H9 (cell line): ENCODE results near the gene RCAN3. TPM values are rescaled to one million over a fixed set of nuclear protein-coding genes. Genes with fewer than 3 reads are reported as not detected.

Source experiments
- DNase-seq: peaks from one replicate; pipeline ENCODE4 v3.0.0-alpha.2; 2017
- H2AFZ ChIP-seq: one replicate; pipeline ENCODE4 v1.6.1; 2013; ENCODE audit warnings: mild to moderate bottlenecking, low read length, control low read depth, moderate library complexity
- H2AK5ac ChIP-seq: 2 replicates; pipeline ENCODE4 v1.6.1; 2013; ENCODE audit warnings: low read length, control low read depth, mixed read lengths; ENCODE audit not compliant: insufficient read length
- H2BK120ac ChIP-seq: one replicate; pipeline ENCODE4 v1.6.1; 2013; ENCODE audit warnings: low read depth, mild to moderate bottlenecking, low read length, control low read depth, inconsistent platforms; ENCODE audit not compliant: poor library complexity, severe bottlenecking
- H2BK12ac ChIP-seq: 2 replicates; pipeline ENCODE4 v1.6.1; 2013; ENCODE audit warnings: low read length, control low read depth, mixed read lengths, low read depth; ENCODE audit not compliant: insufficient read length
- H2BK15ac ChIP-seq: 2 replicates; pipeline ENCODE4 v1.6.1; 2013; ENCODE audit warnings: low read depth, low read length, control low read depth
- H2BK20ac ChIP-seq: one replicate; pipeline ENCODE4 v1.6.1; 2013; ENCODE audit warnings: low read depth, mild to moderate bottlenecking, low read length, control low read depth, inconsistent platforms; ENCODE audit not compliant: poor library complexity, severe bottlenecking
- H2BK5ac ChIP-seq: 2 replicates; pipeline ENCODE4 v1.6.1; 2013; ENCODE audit warnings: low read length, control low read depth, mixed read lengths; ENCODE audit not compliant: insufficient read length
- H3K14ac ChIP-seq: 2 replicates; pipeline ENCODE4 v1.6.1; 2013; ENCODE audit warnings: low read length, control low read depth; ENCODE audit not compliant: insufficient read depth
- H3K18ac ChIP-seq: 2 replicates; pipeline ENCODE4 v1.6.1; 2013; ENCODE audit warnings: low read depth, mild to moderate bottlenecking, mixed read lengths, low read length, control low read depth; ENCODE audit not compliant: insufficient read length
- H3K23ac ChIP-seq: 2 replicates; pipeline ENCODE4 v1.6.1; 2013; ENCODE audit warnings: low read length, control low read depth, mixed read lengths, low read depth; ENCODE audit not compliant: insufficient read length
- H3K23me2 ChIP-seq: 2 replicates; pipeline ENCODE4 v1.6.1; 2013; ENCODE audit warnings: low read depth, mild to moderate bottlenecking, mixed read lengths, low read length, control low read depth; ENCODE audit not compliant: insufficient read length, poor library complexity, severe bottlenecking
- H3K27ac ChIP-seq: 2 replicates; pipeline ENCODE4 v1.5.1; 2013; ENCODE audit warnings: low read length, control low read depth, mixed read lengths, low read depth; ENCODE audit not compliant: insufficient read length
- H3K27me3 ChIP-seq: 2 replicates; pipeline ENCODE4 v1.6.1; 2013; ENCODE audit warnings: low read length, control low read depth, inconsistent platforms; ENCODE audit not compliant: insufficient read depth
- H3K4ac ChIP-seq: 2 replicates; pipeline ENCODE4 v1.6.1; 2013; ENCODE audit warnings: low read depth, mild to moderate bottlenecking, control low read depth, inconsistent platforms, low read length, moderate library complexity
- H3K4me1 ChIP-seq: 2 replicates; pipeline ENCODE4 v1.6.1; 2013; ENCODE audit warnings: low read length, control low read depth, inconsistent platforms; ENCODE audit not compliant: insufficient read depth
- H3K4me2 ChIP-seq: 2 replicates; pipeline ENCODE4 v1.6.1; 2013; ENCODE audit warnings: low read length, control low read depth, mixed read lengths; ENCODE audit not compliant: insufficient read length, insufficient read depth
- H3K56ac ChIP-seq: 2 replicates; pipeline ENCODE4 v1.6.1; 2013; ENCODE audit warnings: low read depth, mild to moderate bottlenecking, mixed read lengths, low read length, control low read depth; ENCODE audit not compliant: insufficient read length
- H3K79me1 ChIP-seq: 2 replicates; pipeline ENCODE4 v1.6.1; 2013; ENCODE audit warnings: low read depth, mild to moderate bottlenecking, moderate library complexity, low read length, control low read depth, inconsistent platforms; ENCODE audit not compliant: insufficient read depth, poor library complexity, severe bottlenecking
- H3K79me2 ChIP-seq: 2 replicates; pipeline ENCODE4 v1.6.1; 2013; ENCODE audit warnings: low read length, control low read depth, inconsistent platforms; ENCODE audit not compliant: insufficient read depth
- H3K9ac ChIP-seq: 2 replicates; pipeline ENCODE4 v1.6.1; 2013; ENCODE audit warnings: low read length, control low read depth, mixed read lengths; ENCODE audit not compliant: insufficient read length; ENCODE audit errors: extremely low read depth
- H3K9me3 ChIP-seq: one replicate; pipeline ENCODE4 v1.6.1; 2013; ENCODE audit warnings: low read depth, low read length, inconsistent platforms; ENCODE audit not compliant: control insufficient read depth
- H3T11ph ChIP-seq: one replicate; pipeline ENCODE4 v1.6.1; 2013; ENCODE audit warnings: mild to moderate bottlenecking, low read length, control low read depth, inconsistent platforms
- H4K20me1 ChIP-seq: one replicate; pipeline ENCODE4 v1.6.1; 2013; ENCODE audit not compliant: control insufficient read depth, insufficient read length, insufficient read depth
- H4K5ac ChIP-seq: 2 replicates; pipeline ENCODE4 v1.6.1; 2013; ENCODE audit warnings: low read depth, mild to moderate bottlenecking, mixed read lengths, low read length, control low read depth; ENCODE audit not compliant: insufficient read length
- H4K8ac ChIP-seq: replicated peaks from 2 replicates; pipeline ENCODE4 v1.6.1; 2013; ENCODE audit warnings: low read length, control low read depth, mixed read lengths, low read depth; ENCODE audit not compliant: insufficient read length
- H4K91ac ChIP-seq: 2 replicates; pipeline ENCODE4 v1.6.1; 2013; ENCODE audit warnings: low read depth, mild to moderate bottlenecking, moderate library complexity, mixed read lengths, low read length, control low read depth; ENCODE audit not compliant: insufficient read length
- H3K27ac Mint-ChIP-seq, 3 experiments: 2 replicates in 2 of 3; 3 replicates in 1 of 3; pipeline ENCODE4 v1.8.0; 2020 to 2021; ENCODE audit warnings: mixed read lengths in 3 of 3, mild to moderate bottlenecking in 1 of 3, moderate library complexity in 1 of 3
- H3K27me3 Mint-ChIP-seq: 2 replicates; pipeline ENCODE4 v1.8.0; 2021; ENCODE audit warnings: low read depth, mild to moderate bottlenecking, moderate library complexity, mixed read lengths
- H3K36me3 Mint-ChIP-seq, 3 experiments: 2 replicates in 2 of 3; 3 replicates in 1 of 3; pipeline ENCODE4 v1.8.0; 2020 to 2021; ENCODE audit warnings: low read depth in 3 of 3, mixed read lengths in 3 of 3; ENCODE audit not compliant: insufficient read depth in 1 of 3
- H3K4me1 Mint-ChIP-seq, 2 experiments: 2 replicates each; pipeline ENCODE4 v1.8.0; 2020; ENCODE audit warnings: mixed read lengths in 2 of 2
- H3K4me3 Mint-ChIP-seq, 2 experiments: 2 replicates in 1 of 2; 3 replicates in 1 of 2; pipeline ENCODE4 v1.8.0; 2020 to 2021; ENCODE audit warnings: mild to moderate bottlenecking in 2 of 2, mixed read lengths in 2 of 2, moderate library complexity in 1 of 2
- H3K9me3 Mint-ChIP-seq, 2 experiments: 2 replicates in 1 of 2; 3 replicates in 1 of 2; pipeline ENCODE4 v1.8.0; 2020; ENCODE audit warnings: mild to moderate bottlenecking in 2 of 2, mixed read lengths in 2 of 2, moderate library complexity in 1 of 2
- CTCF ChIP-seq: fragments of 200-600 bp; sonication (generic); conservative IDR thresholded peaks from 3 replicates; pipeline ENCODE4 v1.8.0; 2021; ENCODE audit warnings: antibody characterized with exemption, mild to moderate bottlenecking
- WGBS: extraction: QIAGEN DNeasy Blood & Tissue Kit; methylation state at CpG from one replicate; pipeline ENCODE4 v1.1.7; 2013; ENCODE audit warnings: missing lambda C conversion rate, low lambda C conversion rate, mixed read lengths; ENCODE audit not compliant: insufficient read length; ENCODE audit errors: extremely low coverage; 5-methylcytosine and 5-hydroxymethylcytosine counted together
- total RNA-seq: library from RNA; stranded (reverse); gene quantifications from 2 replicates; pipeline ENCODE4 v1.2.1, GENCODE V29; 2021

RCAN3 gene
- total RNA-seq, 1 experiment from 2014 or later: 13.0 TPM

- H3K79me2 ChIP-seq: no peaks in the 10 kb centered on the region
- no peak overlapping the region for H3T11ph ChIP-seq
- no peak overlapping the region for H3K18ac ChIP-seq
- H4K91ac ChIP-seq: no peak overlapping the region
- no peak overlapping the region for H4K5ac ChIP-seq
- no peak overlapping the region for H3K23ac ChIP-seq
- H3K27me3 ChIP-seq: no peaks in the 10 kb centered on the region
- Mint-ChIP-seq H3K4me1 (peaks cover 17 to 27% of the 10 kb centered on the region in 2 experiments), H3K9me3 (no peaks in the 10 kb centered on the region; a peak in 1 of 5 replicates), H3K4me3 (no peak overlapping the region), H3K36me3 (peaks cover 4 to 46% (median 15%) of the 10 kb centered on the region in 3 experiments; a peak in 6 of 7 replicates), H3K27me3 (no peaks in the 10 kb centered on the region), H3K27ac (no peak overlapping the region)
- no peak for TF ChIP-seq CTCF
- H3K9ac ChIP-seq: no peak overlapping the region
- H2AK5ac ChIP-seq: no peak overlapping the region
- H3K4me2 ChIP-seq: no peak overlapping the region
- WGBS: no CpG with 5 or more reads among the region's 8 CpGs
- DNase-seq: no peak
- no peak overlapping the region for H3K27ac ChIP-seq
- H3K4ac ChIP-seq: no peak overlapping the region
- no peak overlapping the region for H3K14ac ChIP-seq
- H4K20me1 ChIP-seq: no peaks in the 10 kb centered on the region
- H2BK20ac ChIP-seq: no peak overlapping the region
- no peak overlapping the region for H2AFZ ChIP-seq
- no peaks in the 10 kb centered on the region; the same call in 1 of the 2 replicates for H3K4me1 ChIP-seq
- H3K23me2 ChIP-seq: no peaks in the 10 kb centered on the region
- H2BK5ac ChIP-seq: no peak overlapping the region
- no peak overlapping the region for H4K8ac ChIP-seq
- H2BK120ac ChIP-seq: no peak overlapping the region
- no peak overlapping the region for H2BK15ac ChIP-seq
- no peak overlapping the region for H3K56ac ChIP-seq
- no peaks in the 10 kb centered on the region for H3K79me1 ChIP-seq
- H3K9me3 ChIP-seq: no peaks in the 10 kb centered on the region
- H2BK12ac ChIP-seq: no peak overlapping the region
Observed at GRCh38 chr1:24535778-24536177, 33.1 kb downstream of the RCAN3 start.
